NCI-H345 treated with DMSO at 0.1 percent for 48 hours (cell line): ENCODE data around the gene FAM131A.

Source experiments
- DNase-seq: peaks from one replicate; lab custom pipeline; 2025; ENCODE audit not compliant: unreplicated experiment; lab: John Stamatoyannopoulos, UW

The FAM131A gene

DNA sequence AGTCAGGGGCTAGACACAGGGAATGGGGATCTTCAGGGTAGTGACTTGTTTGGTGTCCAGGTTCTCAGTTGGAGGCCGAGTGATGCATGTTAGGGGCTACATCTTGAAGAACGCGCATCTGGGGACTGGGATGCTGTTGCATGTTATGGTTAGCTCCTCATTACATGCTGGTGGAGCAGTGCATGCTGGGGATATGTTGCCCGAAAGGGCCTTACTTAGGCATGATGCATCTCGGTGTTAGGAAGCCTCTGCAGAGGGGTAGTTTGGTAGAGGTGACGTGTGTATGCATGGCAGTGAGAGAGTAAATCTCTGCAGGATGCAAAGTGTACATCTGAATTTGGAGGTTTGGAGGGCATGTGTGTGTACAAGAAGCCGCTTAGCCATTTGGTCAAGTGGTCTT, 20.6 kb upstream of the FAM131A start:
- no peak for DNase-seq

DNA sequence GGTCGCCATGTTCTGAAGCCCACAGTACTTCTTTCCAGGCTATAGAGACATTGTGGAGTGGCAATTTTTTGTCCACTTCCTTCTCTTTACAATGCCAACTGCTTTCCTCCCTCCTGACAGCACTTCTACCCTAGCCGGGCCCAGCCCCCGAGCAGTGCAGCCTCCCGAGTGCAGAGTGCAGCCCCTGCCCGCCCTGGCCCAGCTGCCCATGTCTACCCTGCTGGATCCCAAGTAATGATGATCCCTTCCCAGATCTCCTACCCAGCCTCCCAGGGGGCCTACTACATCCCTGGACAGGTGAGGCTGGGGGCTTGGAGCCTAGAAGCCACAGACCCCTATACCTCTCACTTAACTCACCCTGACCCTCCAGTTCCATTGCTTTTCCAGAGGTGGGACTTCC, 20.2 kb upstream of the FAM131A start:
- DNase-seq, result no peak

DNA sequence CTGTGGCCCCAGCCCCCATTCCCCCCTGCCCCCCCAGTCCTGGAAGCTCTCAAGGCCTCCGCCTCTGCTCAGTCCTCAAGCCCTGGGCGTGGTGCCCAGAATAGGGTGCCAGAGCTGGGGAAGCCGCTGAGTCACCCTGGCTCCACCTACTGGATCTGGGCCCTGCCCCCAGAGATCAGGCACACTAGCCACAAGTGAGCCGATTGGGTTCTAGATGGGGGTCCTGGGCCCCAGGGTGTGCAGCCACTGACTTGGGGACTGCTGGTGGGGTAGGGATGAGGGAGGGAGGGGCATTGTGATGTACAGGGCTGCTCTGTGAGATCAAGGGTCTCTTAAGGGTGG, 17.3 kb upstream of the FAM131A start:
- DNase-seq, result no peak

DNA sequence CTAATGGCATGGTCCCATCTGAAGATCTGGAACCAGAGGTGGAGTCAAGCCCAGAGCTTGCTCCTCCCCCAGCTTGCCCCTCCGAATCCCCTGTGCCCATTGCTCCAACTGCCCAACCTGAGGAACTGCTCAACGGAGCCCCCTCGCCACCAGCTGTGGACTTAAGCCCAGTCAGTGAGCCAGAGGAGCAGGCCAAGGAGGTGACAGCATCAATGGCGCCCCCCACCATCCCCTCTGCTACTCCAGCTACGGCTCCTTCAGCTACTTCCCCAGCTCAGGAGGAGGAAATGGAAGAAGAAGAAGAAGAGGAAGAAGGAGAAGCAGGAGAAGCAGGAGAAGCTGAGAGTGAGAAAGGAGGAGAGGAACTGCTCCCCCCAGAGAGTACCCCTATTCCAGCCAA, 15.7 kb upstream of the FAM131A start:
- DNase-seq, result no peak

DNA sequence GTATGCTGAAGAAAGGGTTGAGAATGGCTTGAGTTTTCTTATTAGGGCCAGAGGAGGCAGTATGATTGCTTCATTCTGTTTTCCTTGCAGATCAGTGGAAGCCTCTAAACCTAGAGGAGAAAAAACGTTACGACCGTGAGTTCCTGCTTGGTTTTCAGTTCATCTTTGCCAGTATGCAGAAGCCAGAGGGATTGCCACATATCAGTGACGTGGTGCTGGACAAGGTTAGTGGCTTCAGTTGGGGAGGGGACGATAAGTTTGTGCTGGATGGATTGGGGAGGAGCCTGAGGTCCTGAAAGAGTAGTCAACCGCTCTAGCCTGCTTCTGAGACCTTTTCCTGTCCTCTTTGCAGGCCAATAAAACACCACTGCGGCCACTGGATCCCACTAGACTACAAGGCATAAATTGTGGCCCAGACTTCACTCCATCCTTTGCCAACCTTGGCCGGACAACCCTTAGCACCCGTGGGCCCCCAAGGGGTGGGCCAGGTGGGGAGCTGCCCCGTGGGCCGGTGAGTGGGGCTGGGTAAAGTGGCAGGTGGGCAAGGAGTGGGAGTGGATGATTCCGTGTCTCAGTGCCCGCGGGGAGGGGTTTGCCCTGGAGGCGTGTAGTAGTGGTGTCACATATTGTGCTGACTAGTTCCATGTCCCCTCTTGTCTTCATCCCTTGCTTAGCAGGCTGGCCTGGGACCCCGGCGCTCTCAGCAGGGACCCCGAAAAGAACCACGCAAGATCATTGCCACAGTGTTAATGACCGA, 14.5 kb upstream of the FAM131A start:
- DNase-seq, result no peak

DNA sequence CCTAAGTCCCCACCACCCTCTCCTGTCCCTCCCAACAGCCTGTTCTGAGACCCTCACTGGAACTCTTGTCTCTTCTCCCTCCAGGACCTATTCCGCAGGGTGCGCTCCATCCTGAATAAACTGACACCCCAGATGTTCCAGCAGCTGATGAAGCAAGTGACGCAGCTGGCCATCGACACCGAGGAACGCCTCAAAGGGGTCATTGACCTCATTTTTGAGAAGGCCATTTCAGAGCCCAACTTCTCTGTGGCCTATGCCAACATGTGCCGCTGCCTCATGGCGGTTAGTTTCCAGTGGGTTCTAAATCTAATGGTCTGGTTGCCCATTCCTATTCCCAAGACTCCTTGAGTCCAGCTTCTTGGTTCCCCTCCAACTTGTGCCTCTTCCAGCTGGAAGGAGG, 13.7 kb upstream of the FAM131A start:
- DNase-seq, result no peak

DNA sequence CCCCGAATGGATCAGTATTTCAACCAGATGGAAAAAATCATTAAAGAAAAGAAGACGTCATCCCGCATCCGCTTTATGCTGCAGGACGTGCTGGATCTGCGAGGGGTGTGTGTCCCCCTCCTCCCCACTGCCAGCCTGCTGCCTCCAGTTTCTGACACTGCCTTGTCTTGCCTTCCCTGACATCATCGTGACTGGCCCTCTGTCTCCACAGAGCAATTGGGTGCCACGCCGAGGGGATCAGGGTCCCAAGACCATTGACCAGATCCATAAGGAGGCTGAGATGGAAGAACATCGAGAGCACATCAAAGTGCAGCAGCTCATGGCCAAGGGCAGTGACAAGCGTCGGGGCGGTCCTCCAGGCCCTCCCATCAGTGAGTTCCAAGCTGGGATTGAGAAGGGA, 12.1 kb upstream of the FAM131A start:
- DNase-seq, result no peak

DNA sequence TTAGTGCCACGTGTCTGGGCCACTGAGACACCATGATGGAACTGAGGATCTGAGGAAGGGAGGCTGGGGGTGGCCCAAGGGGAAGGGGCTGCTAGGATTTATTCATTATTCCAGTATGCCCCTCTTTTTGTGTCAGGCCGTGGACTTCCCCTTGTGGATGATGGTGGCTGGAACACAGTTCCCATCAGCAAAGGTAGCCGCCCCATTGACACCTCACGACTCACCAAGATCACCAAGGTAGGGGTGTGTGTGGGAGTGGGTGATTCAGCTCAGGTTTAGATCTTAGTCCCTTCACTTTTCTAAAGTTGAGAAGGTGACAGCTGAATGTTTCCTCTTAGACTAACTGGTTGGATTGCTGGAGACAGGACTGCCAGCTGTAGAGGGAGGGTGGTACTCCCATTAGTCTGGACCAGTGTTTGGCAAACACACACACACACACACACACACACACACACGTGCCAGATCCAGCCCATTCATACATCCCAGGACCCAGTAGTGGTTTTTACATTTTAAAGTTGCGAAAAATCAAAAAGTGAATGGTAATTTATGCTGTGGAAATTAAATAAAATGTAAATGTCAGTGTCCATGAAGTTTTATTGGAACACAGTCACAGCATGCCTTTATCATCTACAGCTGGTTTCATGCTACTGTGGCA, 11.6 kb upstream of the FAM131A start:
- no peak for DNase-seq

DNA sequence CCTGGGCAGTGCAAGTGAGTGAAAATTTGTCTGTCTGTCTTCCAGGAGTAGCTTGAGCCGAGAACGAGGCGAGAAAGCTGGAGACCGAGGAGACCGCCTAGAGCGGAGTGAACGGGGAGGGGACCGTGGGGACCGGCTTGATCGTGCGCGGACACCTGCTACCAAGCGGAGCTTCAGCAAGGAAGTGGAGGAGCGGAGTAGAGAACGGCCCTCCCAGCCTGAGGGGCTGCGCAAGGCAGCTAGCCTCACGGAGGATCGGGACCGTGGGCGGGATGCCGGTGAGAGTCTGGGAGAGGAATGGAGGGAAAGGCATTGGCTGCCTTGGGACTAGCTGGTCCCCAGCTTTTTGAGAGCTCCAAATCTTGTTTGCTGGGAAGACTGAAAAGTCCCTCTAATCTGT, 10.2 kb upstream of the FAM131A start:
- DNase-seq, result no peak

DNA sequence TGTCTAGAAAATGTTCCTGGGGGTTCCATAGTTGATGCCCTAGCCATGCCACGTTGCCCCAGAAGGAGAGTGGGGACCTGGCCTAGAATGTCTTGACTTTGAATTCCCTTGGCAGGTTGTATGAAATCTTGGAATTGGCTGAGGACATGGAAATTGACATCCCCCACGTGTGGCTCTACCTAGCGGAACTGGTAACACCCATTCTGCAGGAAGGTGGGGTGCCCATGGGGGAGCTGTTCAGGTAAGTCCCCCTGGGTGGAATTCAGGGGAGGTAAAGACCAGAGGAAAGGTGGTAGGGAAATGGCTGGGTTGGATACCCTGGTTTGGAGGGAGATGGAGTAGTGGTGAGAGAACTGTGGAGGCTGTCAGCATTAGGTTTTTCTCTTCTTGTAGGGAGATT, 8.9 kb upstream of the FAM131A start:
- no peak for DNase-seq

DNA sequence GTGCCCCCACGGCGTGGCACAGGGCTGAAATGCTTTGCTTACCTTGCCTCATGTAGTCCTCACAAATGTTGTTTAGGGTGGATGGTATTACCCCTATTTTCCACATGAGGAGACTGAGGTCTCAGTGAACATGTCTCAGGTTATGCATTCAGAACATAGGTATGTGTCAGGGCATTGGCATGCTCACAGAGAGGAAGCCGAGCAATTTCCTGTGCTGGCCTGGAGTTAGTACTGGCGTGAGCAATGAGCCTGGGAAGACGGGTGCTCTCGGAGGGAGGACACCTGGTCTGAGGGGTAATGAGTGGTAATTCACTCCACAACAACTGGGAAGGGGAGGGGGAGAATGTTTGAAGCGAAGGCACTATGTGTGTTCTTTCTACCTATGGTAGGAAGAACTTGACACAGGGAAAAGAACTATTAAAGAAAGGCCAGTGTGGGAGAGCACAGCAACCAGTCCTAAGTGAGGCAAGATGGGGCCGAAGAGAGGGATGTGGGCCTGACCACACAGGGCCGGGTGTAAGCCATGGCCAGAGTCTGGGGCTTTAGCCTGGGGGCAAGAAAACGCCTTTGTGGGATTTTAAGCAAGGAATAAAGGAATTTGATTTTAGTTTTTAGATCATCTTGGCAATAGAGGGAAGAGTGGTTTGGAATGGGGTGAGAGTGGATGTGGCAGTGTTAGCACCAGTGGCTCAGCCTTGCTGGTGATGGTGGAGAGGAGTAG, 4.9 kb upstream of the FAM131A start:
- no peak for DNase-seq

DNA sequence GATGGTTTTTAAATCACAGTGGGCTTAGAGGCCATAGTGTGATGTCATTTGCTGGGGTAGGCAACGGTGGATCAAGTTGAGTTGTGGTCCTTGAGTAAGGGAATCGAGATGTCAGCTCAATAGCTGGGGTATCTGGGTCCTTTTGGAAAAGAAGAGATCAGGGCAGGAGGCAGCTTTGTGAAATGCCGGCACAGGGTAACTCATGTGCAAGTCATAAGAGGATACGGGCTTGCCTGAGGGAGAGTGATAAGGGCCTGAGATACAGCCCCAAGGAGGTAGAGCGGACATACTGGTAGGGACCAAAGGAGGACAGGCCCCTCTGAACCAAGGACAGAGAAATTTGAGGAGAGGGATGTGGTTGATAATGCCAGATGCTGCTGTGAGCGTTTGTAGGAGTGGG, 4.2 kb upstream of the FAM131A start:
- DNase-seq, result no peak

DNA sequence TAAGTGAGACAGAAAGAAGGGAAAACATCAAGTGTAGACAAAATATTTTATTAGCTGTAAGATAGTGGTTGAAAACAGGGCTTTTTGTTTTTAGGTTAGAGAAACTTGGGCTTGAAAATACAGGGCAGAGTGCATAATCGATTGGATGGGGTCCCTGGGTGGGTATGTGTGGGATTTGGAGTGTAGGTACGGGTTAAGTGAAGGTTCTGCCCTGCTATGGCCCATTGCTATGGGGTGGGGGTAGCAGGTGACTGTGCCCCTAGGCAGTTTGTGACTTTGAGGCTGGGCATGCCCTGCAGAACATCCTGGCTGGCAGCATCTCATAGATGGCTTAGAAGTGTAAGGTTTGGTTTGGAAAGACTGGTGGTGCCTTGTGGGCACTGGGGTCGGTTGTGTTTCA, 3.7 kb upstream of the FAM131A start:
- no peak for DNase-seq

DNA sequence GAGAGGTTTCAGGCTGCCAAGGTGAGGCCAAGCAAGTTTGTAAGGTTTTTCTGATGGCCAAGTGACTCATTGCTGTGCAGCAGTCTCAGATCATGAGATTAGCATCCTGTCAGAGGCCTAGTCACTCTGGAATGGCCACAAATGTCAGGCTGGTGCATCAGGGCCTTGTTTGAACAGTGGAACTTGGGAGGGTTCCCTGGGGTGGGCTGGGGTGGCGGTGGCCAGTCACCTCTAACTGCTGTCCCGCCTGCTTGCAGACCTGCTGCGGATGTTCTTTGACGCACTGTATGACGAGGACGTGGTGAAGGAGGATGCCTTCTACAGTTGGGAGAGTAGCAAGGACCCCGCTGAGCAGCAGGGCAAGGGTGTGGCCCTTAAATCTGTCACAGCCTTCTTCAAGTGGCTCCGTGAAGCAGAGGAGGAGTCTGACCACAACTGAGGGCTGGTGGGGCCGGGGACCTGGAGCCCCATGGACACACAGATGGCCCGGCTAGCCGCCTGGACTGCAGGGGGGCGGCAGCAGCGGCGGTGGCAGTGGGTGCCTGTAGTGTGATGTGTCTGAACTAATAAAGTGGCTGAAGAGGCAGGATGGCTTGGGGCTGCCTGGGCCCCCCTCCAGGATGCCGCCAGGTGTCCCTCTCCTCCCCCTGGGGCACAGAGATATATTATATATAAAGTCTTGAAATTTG, 2.8 kb upstream of the FAM131A start:
- DNase-seq, result no peak

DNA sequence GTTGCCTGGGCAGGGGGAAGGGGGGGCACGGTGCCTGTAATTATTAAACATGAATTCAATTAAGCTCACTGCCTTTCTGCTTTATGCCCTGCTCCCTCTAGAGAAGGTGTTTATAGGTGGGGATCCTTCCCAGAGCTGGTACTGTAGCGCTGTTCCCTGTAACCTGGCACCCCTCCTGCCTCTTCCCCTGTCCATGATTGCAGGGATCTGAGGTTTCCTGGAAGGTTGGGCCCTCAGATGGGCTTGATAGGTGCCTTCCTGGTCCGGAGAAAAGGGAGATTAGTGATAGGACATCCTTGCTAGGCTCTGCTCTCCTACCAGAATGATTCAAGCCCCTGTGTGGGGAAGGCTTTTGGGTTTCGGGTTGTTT, 2.1 kb upstream of the FAM131A start:
- no peak for DNase-seq

DNA sequence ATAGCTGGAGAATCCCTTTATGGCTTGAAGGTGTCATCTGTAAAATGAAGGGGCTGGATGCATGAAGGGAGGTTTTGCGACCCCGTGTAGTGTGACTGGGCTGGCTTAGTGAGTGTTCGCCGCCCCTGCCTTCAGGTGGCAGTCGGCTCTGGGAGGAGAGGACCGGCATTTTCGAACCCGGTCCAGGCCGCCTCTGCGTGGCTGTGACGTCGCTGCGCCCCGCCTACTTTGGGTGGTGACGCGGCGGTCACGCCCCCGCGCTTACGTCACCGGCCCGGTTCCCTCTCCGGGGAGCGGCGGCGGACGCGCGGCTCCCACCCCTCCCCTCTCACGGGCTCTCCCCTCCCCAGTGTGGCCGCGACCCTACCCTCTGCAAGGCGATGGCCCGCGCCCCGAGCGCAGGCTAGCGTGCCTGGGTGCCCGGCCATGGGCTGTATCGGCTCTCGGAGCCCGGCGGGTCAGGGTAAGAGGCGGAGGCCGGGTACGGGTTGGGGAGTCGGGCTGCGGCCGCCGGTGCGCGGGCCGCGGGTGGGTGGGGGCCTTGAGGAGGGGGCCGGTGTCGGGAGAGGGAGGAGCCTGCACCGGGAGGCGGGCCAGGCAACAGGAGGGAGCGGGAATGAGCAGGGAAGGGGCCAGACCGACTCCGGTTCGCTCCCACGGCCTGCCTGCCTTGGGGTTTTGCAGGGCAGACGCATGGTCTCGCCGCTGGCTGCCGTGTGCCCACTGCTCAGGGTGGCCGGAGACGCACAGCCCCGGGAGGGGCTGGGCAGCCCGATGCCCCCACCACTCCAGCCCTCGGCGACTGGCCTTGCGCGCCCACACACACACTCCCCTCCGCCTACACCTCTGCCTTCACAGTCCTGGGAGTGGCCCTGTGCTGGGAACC, 1.5 kb upstream of the FAM131A start:
- DNase-seq, result peak; percentile 78

DNA sequence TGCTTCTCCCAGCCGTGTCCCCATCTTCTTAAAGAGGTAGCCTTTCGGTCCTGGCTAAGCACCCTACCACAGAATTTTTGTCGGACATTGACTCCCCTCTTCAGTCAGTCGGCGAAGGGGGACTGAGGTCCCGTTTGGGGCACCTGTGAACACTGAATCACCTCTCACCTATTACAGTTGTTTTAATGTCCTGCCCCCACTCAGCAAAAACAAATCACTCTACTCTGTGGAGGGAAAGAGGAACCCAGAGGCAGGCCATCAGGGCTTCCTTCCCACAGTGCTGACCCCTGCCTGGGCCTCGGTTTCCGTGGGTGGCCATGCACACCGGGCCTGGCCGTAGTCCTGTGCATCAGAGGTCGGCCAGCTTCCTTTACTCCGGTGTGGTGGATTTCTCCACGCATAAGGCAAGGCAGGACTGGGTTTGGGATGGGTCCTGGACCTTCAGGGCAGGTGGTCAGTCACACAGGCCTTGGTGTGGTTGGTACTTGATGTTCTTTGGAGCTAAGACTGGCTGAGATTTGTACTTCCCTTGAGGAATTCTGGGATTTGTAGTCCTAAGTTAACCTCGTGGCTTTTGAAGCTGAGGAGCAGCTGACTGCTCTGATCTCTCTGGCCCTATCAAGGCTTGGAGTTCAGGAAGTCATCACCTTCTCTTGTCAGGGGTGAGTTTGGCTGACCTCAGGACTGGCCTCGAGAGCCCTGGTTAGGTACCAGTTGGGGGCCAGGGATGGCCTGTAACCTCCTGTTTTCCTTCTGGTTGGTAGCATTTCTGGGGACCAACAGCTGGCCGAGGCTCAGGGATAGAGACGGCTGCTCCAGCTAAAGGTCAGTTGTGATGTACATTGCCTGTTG, 627 bp upstream of the FAM131A start:
- peak; percentile 53 for DNase-seq

DNA sequence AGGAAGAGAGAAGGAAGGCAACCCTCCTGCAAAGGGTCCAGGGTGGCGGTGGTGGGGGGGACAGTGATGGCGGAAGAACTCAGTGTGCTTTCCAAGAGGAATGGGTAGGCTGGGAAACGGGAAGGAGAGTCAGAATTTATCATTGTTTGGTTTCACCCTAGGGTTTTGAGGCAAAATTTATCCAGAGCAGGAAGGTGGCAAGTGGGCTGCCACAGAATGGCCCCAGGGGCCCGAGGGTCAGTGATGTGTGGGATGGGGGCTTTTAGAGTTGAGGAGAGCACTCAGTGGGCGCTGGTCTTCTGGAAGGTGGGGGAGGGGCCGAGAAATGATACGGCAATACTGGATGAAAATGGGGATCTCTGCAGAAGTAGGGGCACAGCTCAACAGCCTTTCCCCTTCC, 581 bp downstream of the FAM131A start:
- DNase-seq, result no peak

DNA sequence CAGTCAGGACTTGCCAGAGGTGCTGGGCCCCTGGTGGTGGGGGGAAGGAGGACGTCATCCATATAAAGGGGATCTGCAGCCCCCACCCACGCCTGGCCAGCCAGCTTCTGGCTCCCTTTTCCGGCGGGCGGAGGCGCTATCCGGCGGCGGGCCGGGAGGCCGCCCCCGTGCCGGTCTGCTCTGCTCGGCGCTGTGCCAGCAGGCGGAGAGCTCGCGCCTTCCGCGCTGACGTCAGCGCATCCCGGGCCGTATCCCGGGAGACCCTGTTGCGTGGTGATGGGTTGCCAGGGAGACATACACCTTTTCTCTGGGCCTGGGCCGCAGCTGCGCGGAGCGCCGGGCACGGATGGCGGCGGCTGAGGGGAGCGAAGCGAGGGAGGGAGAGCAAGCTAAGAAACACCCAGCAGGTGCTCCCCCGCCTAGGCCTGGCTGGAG, 1.1 kb downstream of the FAM131A start:
- DNase-seq, result peak; percentile 94

DNA sequence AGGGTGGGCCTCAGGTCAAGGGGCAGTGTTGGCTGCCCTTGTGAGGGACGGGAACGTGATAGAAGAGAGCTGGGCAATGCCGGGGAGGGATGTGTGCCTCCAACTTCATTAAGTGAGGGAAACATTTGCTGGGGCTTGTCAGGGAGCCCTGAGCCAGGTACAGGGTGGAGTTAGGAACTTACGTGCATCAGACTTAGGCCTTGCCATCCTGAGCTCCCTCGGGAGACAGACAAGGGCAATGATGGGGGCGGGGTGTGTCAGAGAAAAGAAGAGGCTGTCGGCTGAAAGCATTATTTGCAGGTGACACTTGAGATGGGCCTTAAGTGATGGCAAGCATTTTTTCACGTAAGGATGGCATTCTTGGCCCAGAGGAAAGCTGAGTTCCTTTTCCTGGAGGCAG, 1.6 kb downstream of the FAM131A start:
- no peak for DNase-seq
